Vagina (tissue), 2 donors: ENCODE data around the gene GPR158.

Experiments
- POLR2A ChIP-seq, 2 donors: fragments of 450-650 bp; IDR thresholded peaks; one replicate each; pipeline ENCODE4 v1.6.1; 2017; ENCODE audit warnings: antibody characterized with exemption in 2 of 2, mild to moderate bottlenecking in 2 of 2, moderate library complexity in 2 of 2
- POLR2AphosphoS5 ChIP-seq, 2 donors: sonication (generic); formaldehyde crosslinking; IDR thresholded peaks; one replicate each; pipeline ENCODE4 v1.9.0; 2017; ENCODE audit warnings: antibody characterized with exemption in 2 of 2, mild to moderate bottlenecking in 2 of 2, low read depth in 1 of 2; ENCODE audit not compliant: insufficient read depth in 1 of 2

DNA sequence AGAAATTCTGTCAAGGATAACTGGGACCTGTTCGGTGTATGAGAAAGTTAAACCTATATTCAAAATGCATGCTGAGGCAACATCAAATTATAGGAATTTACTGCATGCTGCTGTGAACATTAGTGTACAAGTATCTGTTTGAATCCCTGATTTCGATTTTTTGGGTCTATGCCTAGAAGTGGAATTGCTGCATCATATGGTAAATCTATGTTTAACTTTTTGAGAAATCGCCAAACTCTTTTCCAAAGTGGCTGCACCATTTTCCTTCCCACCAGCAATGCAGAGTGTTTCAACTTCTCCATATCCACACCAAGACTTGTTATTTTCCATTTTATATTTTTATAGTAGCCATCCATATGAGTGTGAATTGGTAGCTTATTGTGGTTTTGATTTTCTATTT is 306.7 kb downstream of the GPR158 start:
- TF ChIP-seq POLR2AphosphoS5 (IDR thresholded peaks at IDR 0.05; ENCODE audit: insufficient read depth in 1 of 2, low read depth in 1 of 2) (no peak), POLR2A (IDR thresholded peaks at IDR 0.05) (no peak)
